ENCODE data around the gene SNRPB2.
A peak's percentile ranks its signal among the peaks of the same experiment; 100 is the strongest.

The SNRPB2 gene

DNA sequence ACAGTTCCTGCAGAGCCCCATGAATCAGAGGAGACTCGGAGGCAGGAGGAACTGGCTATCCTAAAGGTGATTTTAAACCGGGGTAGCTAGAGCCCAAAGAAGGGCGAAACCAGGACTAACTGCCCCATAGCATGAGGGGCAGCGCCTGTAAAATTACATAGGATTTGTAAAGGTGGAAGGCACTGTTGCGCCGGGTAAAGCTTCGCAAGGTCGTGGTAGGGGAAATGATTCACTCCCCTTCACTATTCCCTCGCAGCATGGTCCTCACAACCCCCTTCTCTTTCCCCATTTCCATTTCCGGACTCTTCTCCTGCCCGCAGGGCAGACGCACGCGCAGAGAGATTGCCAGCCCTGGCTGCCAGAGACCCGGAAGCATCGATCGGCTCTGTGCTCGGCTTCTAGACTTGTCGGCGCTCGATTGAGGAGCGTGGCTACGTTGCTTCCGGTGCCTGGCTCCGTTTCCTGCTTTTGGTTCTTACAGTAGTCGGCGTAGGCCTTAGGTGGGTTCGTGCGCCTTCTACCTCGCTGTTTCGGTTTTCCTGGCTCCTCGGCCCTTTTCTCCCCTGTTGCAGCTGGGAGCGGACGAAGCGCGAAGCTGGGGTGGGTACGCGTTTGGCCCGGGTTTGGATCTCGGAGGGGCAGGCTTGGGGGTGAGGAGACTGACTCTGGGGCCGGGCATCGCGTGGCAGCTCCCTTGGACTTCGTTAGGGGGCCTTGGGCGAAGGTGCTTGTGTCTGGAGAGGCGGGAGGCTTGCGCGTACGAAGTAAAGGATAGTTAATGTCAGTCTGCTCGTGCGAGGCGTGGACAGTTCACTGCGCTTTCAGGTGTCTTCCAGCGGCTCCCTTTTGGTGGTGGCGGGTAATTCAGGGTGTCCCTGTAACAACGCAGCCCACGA is at the start of gene SNRPB2:
Gene SNRPB2 (plus strand): TSS at position 462 of the 896 bp plus-strand sequence. CDS start 1,677 bp downstream, outside the sequence.
- peak; percentile 88 for DNase-seq

GRCh38 chr20:16684416-16684815 is 45.4 kb upstream of the SNRPB2 start:
- no peak for DNase-seq

DNA sequence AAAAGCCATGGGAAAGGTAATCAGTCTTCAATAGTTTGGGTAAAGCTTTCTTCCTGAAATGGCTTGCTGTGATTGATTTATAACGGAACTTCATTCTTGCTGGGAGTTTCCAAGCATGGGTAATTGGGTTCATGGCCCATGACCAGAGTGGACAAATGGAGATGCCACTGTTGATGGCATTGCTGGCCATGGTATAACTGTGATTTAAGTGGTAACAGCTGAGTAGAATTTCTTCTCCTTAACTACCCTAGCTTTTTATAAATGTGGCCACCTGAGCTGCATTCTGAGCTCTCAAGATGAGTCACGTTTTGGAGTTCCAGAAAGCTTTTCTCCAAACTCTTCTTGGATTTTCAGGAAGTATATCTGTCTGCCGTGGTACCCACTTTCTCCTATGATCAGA is 39.9 kb upstream of the SNRPB2 start:
- DNase-seq: no peak

GRCh38 chr20:16691381-16691780 is 38.4 kb upstream of the SNRPB2 start:
- DNase-seq: no peak

DNA sequence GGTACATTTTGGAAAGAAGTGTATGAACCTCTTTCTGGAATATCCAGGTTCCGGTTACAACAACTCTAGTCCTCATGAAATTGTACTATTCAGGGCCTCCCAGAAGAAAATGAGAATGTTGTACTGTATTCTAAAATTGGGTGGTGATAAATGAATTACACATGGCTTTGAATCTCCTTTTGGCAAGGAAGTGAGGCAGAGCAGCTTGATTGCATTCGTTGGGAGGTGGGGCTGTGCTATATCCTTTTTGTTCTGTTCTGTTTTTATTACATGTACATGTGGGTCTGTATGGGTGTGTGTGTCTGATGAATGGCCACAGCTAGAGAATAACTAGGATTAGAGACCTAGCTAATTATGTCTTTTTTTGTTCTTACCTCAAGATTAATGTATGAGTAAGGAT is 37.8 kb upstream of the SNRPB2 start:
- peak in 1 of 2 donors; percentile 6 for DNase-seq

DNA sequence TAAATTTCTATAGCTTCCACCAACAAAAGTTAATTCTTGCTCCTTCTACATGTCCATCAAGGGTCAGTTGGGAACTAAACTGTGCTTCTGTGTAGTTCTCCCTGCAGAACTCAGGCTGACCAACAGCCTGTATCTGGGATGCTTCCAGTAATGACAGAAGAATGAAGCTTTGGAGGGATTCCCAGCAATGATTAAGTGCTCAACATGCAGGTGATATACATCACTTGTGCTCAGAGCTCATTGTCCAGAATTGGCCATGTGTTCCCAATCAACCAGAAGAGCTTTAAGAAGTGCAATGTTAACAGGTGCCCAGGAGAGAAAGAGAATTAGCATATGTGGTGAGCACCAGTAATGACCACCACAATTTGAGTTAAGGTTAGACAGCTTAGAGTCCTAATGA is 37.4 kb upstream of the SNRPB2 start:
- DNase-seq: no peak

- no peak for DNase-seq
Measured at GRCh38 chr20:16693278-16693677, 36.5 kb upstream of the SNRPB2 start.

DNA sequence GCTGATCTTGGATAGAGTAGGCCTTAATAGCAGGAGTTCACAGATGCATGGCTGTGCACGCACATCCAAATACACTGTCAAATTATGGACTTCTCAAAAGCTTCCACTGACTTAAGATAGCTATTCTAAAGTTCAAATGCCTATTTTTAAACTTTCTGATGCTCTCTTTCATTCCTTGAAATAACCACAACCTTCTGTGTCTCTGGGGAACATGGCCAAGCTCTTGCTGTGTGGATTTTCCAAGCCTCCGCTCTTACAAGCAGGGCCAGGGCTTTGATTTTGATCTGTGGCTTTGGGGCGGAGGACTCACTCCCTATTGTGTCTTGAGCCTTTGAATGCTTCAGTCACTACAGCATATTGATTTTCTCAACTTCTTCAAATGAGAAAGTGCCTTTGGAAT is 35.7 kb upstream of the SNRPB2 start:
- no peak for DNase-seq

GRCh38 chr20:16695628-16696027 is 34.2 kb upstream of the SNRPB2 start:
- no peak for DNase-seq

DNA sequence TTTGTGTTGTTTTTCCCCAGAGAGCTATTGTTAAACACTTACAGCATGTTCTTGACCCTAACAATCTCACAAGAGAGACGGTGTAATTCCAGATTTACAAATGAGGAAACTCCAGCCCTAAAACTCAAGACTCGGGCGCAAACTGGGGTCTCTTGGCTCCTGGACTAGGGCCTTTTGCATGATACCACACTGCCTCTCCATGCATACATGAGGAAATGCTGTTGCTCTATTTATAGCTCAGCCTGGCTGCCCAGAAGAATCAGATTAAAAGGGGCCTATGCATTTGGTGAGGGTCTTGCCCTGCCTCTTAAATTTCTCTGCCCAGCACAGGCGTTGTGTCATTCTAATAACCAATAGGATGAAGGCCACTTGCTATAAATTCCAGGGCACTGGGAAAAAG is 30.5 kb upstream of the SNRPB2 start:
- DNase-seq: no peak

GRCh38 chr20:16701296-16701695 is 28.5 kb upstream of the SNRPB2 start:
- DNase-seq: no peak

- DNase-seq: no peak
Measured at GRCh38 chr20:16703570-16703969, 26.3 kb upstream of the SNRPB2 start.

DNA sequence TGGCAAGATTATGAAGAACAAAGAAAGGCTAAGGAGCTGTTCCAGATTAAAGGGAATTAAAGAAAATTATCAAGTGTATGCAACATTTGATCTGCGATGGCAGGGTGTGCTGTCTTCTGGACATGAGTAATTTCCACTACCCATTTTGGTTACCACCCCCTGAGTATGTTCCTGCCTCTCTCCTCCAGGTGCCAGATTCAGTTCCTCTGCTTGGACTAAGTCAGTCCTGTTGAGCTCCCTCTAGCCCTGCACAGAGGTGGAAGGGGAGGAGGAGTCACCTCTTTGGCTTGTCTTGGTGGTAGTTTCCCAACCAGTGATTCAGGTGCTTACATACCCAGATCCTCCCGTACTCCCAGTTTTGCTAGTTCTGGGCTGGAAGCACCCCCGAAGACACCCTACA is 22.2 kb upstream of the SNRPB2 start:
- DNase-seq: no peak

- no peak for DNase-seq
Measured at GRCh38 chr20:16708602-16709001, 21.2 kb upstream of the SNRPB2 start.

GRCh38 chr20:16709017-16709416 is 20.8 kb upstream of the SNRPB2 start:
- no peak for DNase-seq

GRCh38 chr20:16710781-16711180 is 19.0 kb upstream of the SNRPB2 start:
- no peak for DNase-seq

DNA sequence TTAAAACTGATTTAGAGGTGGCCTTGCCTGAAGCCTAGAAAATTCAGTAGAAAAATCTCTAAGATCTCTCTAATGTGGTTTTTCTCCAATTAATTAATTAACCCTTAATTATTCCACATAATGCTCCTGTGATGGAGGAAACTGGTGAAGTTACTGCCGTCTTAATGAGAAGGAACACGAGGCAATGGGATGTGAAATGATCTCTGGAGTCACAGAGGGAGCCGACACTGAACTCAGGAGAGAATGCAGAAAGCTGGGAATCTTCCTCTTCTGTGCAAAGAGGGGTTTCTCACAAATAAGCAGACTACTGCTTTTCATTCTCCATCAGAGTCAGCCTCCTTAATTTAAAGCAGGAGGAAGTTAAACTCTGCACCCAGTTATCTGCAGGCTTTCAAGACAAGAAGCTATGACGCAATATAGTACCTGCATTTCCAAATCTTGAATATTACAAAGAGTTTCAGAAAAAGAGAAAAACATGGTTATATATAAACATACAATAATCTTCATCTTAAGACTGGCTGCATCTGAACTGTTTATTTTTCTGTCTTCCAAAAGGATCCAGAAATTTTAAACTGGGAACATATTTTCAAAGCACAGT is 18.1 kb upstream of the SNRPB2 start:
- DNase-seq: no peak

- no peak for DNase-seq
Measured at GRCh38 chr20:16712511-16712947, 17.3 kb upstream of the SNRPB2 start.

GRCh38 chr20:16713066-16713465 is 16.8 kb upstream of the SNRPB2 start:
- DNase-seq: no peak

GRCh38 chr20:16714242-16714641 is 15.6 kb upstream of the SNRPB2 start:
- no peak for DNase-seq

- peak; percentile 14 to 46 for DNase-seq
Measured at GRCh38 chr20:16714751-16715150, 15.1 kb upstream of the SNRPB2 start.

DNA sequence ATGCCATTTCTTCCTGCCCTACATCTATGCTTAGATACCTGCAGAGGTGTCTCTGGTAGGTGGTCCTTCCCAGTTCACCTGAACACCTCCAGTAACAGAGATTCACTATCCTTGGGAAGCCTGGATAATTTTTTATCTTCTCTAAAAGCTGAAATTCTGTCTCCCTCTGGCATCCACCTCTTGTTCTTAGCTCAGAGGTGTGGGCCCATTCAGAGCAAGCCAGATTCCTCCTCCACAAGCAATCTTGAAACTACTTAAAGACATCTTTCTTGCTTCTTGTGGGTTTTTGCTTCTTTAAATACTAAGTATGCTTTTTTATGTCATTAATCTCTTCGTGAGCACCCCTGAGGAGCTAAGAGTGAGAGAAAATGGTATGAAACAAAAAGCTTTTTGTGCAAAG is 10.4 kb upstream of the SNRPB2 start:
- DNase-seq: no peak

DNA sequence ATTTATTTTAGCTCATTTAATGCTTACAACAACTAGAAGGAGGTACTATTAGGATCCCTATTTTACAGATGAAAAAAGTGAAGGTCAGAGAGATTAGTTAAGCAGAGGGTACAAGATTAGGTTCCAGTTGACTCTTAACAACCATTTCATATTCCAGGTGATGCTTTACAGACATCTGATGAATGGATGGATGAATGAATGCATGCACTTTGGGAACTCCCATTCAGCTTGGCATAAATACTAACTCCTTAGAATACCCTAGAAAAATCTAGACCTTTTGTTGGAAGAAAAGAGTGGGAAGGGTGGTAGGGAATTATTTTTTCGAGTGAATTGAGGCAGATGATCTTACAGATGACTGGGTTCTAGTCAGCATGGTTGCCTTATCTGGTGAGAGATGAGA is 746 bp upstream of the SNRPB2 start:
- DNase-seq: no peak

- no peak for DNase-seq
Measured at GRCh38 chr20:16732506-16733152, 2.8 kb downstream of the SNRPB2 start.
